Superior temporal gyrus (tissue), 1 donor: Measurements from ENCODE around the gene UBASH3B.

Source experiments
- DNase-seq: peaks from one replicate; pipeline ENCODE4 v3.0.0-alpha.2; 2016; ENCODE audit errors: extremely low spot score

The UBASH3B gene

GRCh38 chr11:122754553-122755322, 99.2 kb downstream of the UBASH3B start:
- no peak for DNase-seq

- no peak for DNase-seq
Measured at GRCh38 chr11:122755409-122755808, 99.9 kb downstream of the UBASH3B start.

- DNase-seq = no peak
Measured at GRCh38 chr11:122755941-122756340, 100.4 kb downstream of the UBASH3B start.

GRCh38 chr11:122756417-122756816, 100.9 kb downstream of the UBASH3B start:
- no peak for DNase-seq

GRCh38 chr11:122757201-122757600, 101.7 kb downstream of the UBASH3B start:
- no peak for DNase-seq

- DNase-seq = no peak
Measured at GRCh38 chr11:122758339-122758738, 102.8 kb downstream of the UBASH3B start.

GRCh38 chr11:122758974-122759373, 103.5 kb downstream of the UBASH3B start:
- no peak for DNase-seq

DNA sequence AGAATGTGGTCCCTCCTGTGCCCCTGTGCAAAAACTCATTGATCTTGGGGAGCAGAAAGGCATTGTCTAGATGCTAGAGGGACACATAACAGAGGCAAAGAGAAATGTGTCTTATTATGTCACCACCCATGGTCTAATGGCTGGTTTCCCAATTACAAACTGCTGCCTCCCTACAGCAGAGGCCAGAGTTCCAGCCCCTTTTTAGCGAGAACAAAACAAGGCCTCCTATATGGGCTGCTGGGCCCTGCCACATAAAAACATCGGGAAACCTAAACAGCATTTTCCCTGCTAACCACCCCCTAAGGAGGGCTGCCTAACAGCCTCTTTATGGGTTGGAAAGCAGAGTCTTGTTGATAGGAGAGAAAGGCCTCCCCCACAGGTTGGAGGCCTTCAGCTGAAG, 107.6 kb downstream of the UBASH3B start:
- no peak for DNase-seq

- DNase-seq = no peak
Measured at GRCh38 chr11:122764371-122765090, 109.0 kb downstream of the UBASH3B start.

GRCh38 chr11:122765487-122766131, 110.1 kb downstream of the UBASH3B start:
- DNase-seq = no peak

DNA sequence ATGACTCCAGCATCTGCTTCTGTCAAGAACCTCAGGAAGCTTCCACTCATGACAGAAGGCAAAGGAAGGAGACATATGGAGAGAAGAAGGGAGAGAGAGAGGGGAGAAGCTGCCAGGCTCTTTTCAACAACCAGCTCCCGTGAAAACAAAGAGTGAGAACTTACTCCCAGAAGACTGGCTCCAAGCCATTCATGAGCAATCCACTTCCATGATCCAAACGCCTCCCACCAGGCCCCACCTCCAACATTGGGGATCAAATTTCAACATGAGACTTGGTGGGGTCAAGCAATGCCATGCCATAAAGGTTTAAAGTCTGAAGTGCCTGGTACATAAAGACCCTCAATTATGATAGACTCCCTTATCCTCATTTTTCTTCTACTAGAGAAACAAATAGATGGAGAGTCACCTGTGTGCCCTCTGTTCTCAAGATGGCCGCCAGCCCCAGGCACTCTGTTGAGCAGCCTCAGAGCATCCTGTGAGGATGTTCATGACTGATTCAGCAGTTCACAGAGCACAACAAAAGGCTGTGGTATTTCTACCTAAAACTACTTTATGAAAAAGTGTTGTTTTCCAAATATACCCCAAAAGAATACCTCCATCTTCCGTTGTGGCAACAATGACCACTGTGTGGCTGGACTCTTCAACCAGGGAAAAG, 113.7 kb downstream of the UBASH3B start:
- no peak for DNase-seq

DNA sequence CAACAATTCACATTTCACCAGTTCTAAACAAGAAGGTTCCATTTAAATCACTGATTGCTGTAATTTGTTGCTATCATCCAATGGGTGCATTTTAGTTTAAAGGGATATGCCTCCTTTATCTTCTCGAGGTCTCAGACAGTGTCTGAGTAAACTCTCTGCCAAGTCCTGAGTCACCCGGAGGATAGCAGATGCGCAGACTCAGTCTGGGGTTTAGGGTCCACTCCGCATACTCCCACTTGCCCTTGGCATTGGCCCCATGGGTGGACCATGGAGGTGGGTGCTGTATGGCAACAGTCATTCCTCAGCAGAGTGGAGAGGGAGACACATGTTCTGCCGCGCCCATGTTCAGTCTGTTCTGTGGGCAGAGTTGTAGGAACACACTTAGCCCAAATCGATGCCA, 117.4 kb downstream of the UBASH3B start:
- DNase-seq = no peak

DNA sequence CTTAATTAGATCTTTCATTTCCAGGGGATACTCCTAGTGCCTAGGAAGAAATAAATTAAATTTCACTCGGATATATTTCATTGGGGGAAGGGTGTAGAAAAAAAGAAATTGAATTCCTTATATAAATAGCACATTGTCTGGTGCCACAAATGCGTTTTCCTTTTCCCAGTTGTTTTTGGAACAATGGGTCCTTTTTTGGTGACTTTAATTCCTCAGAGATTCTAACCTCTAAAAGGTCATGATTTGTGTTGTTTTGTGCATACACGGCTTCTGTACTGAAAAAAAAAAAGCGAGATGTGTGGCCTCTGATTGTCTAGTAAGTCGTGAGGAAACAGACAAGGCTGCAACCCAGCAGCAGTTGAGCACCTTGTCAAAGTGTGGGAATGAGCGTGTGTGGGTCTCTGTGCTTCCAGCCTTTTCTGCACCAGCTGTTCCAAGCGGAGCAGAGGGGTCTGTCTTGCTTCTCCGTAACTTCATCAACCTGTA, 118.3 kb downstream of the UBASH3B start:
- DNase-seq = no peak

DNA sequence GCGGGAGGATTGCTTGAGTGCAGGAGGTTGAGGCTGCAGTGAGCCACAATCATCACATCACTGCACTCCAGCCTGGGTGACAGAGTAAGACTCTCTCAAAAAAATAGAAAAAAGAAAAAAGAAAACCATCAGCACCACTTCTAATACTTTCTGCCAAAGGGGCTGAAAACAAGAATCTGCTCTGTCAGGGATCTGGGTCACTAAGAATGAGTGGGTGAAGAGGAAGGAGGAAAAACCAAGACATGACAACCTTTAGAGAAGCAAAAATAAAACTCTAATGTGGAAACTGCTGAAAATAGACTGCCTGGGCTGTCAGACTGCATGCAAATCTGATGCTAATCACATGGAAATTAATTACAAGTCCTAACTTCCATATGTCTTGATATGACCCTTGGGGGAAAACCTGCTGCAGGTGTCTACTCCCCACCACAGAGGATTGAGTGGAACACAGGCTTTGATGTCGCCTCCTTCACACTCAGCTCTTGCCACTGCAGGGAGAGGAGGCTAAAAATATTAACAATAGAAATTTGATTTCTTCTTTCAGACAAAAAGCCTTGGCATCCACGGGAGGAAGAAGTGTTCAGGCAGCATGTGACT, 120.3 kb downstream of the UBASH3B start:
- no peak for DNase-seq

- DNase-seq = no peak
Measured at GRCh38 chr11:122776546-122776945, 121.0 kb downstream of the UBASH3B start.

- DNase-seq = no peak
Measured at GRCh38 chr11:122777343-122777742, 121.8 kb downstream of the UBASH3B start.

- no peak for DNase-seq
Measured at GRCh38 chr11:122778148-122778547, 122.6 kb downstream of the UBASH3B start.

DNA sequence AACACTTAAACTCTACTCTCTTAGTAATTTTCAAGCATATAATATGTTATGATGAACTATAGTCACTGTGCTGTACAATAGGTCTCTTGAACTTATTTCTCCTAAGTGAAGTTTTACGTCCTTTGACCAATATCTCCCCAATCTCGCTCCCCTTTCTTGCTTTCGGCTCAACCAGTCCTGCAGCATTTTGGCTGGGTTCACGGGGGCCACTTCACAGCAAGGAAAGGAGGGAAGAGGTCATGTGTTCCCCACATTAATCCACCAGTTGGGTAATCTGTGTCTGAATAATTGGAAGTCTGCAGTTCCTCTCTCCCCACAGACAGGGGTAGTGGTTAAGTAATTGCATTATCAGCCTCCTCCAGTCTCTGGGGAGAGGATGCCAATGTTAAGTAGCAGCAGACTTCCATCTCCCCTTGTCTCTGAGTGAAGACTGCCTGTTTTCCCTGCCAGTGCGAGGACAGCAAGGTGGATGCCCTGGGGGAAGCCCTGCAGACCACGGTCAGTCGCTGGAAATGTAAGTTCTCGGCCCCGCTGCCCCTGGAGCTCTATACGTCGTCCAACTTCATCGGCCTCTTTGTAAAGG, 123.6 kb downstream of the UBASH3B start:
- DNase-seq = no peak

DNA sequence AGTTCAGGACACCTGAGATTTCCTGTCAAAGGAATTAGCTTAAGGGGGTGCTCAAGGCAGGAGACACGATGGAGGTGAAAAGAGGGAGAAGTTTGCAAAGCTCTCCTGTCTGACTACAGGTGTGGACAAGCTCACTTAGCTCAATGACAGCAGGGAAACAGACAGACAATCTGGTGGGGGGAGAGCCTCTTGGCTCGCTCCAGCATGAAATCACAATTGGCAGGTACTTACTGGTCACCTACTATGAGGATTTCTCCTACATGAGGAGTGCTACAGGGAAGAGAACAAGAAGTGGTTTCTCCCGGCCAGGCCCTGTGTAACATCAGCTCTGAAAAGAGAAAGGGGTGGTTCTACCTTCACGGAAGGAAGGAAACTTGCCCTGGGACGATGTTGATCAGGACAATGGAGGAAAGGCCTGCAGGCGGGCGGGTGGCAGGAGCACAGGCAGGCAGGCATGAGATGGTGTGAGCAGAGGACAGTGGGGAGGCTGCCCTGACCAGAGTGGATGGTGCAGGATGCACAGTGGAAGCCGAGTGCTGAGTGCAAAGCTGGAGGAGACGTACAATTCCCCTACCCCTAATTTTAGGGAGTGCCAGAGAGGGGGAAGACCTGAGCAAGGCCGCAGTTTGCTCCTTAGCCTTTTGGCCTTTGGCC, 124.9 kb downstream of the UBASH3B start:
- DNase-seq = no peak

GRCh38 chr11:122781378-122782195, 126.1 kb downstream of the UBASH3B start:
- peak; percentile 94 for DNase-seq
